K562 (cell line): ENCODE data around the gene SHLD2.
"Not testable (repeated sequence)": the region's sequence is repeated elsewhere in the genome, so short reads cannot be mapped to it uniquely, and the experiment has no call there.

Experiments used
- CSDE1 ChIP-seq, 2 experiments: fragments of 450-650 bp; IDR thresholded peaks; 2 replicates each; pipeline ENCODE4 v1.6.1; 2016; ENCODE audit warnings: mild to moderate bottlenecking in 1 of 2
- CXXC5 ChIP-seq: fragments of 250-450 bp; sonication (Bioruptor Pico); IDR thresholded peaks from 2 replicates; pipeline ENCODE4 v1.8.0; 2022; ENCODE audit warnings: inconsistent platforms, mild to moderate bottlenecking, moderate library complexity
- ELK1 ChIP-seq: sonication (generic); formaldehyde crosslinking; IDR thresholded peaks from 2 replicates; pipeline ENCODE4 v1.8.1; 2022; ENCODE audit warnings: missing genetic modification reagents
- EZH2 ChIP-seq: IDR thresholded peaks from 2 replicates; pipeline ENCODE4 v1.6.1; 2012; ENCODE audit warnings: low read depth, mild to moderate bottlenecking, inconsistent platforms, low read length, borderline replicate concordance
- NR0B1 ChIP-seq: fragments of 450-650 bp; IDR thresholded peaks from one replicate; pipeline ENCODE4 v1.6.1; 2018; ENCODE audit warnings: mild to moderate bottlenecking, moderate library complexity; ENCODE audit not compliant: partially characterized antibody
- POLR2AphosphoS5 ChIP-seq: IDR thresholded peaks from 2 replicates; pipeline ENCODE4 v1.6.1; 2011; ENCODE audit warnings: mild to moderate bottlenecking, low read depth, low read length, moderate library complexity; ENCODE audit not compliant: control insufficient read depth, insufficient read depth
- ZBTB7A ChIP-seq: IDR thresholded peaks from 2 replicates; pipeline ENCODE4 v1.6.1; 2011; ENCODE audit warnings: low read depth, mild to moderate bottlenecking, low read length, moderate library complexity, borderline replicate concordance; ENCODE audit not compliant: control insufficient read depth

GRCh38 chr10:87127607-87128156 lies 32.7 kb downstream of the SHLD2 start:
- not testable (repeated sequence) for TF ChIP-seq NR0B1; EZH2; CXXC5 (CRISPR knock-in tag); CSDE1 (IDR thresholded peaks at IDR 0.05); POLR2AphosphoS5; ELK1 (CRISPR knock-in tag); ZBTB7A
